HG03354 (cell line): ENCODE measurements around the gene PROSER3.
"Not testable (repeated sequence)": the region's sequence is repeated elsewhere in the genome, so short reads cannot be mapped to it uniquely, and the experiment has no call there.

ENCODE experiments used
- ATAC-seq: cut with Tn5 transposase; IDR thresholded peaks from one replicate; pipeline ENCODE4 v1.9.1; 2021; ENCODE audit warnings: mild to moderate bottlenecking; ENCODE audit not compliant: unreplicated experiment, poor library complexity, severe bottlenecking

PROSER3 gene

GRCh38 chr19:35721374-35721773 is 36.6 kb upstream of the PROSER3 start:
- no peak for ATAC-seq

- ATAC-seq: no peak
Measured at GRCh38 chr19:35722461-35722860, 35.5 kb upstream of the PROSER3 start.

- no peak for ATAC-seq
Measured at GRCh38 chr19:35722897-35723296, 35.1 kb upstream of the PROSER3 start.

- ATAC-seq: no peak
Measured at GRCh38 chr19:35723671-35724070, 34.3 kb upstream of the PROSER3 start.

- not testable (repeated sequence) for ATAC-seq
Measured at GRCh38 chr19:35724132-35724531, 33.8 kb upstream of the PROSER3 start.

- ATAC-seq: no peak
Measured at GRCh38 chr19:35724560-35724959, 33.4 kb upstream of the PROSER3 start.

- no peak for ATAC-seq
Measured at GRCh38 chr19:35725216-35725861, 32.6 kb upstream of the PROSER3 start.

- ATAC-seq: no peak
Measured at GRCh38 chr19:35727053-35727955, 30.7 kb upstream of the PROSER3 start.

GRCh38 chr19:35727956-35728706 is 29.8 kb upstream of the PROSER3 start:
- no peak for ATAC-seq

GRCh38 chr19:35729021-35729420 is 29.0 kb upstream of the PROSER3 start:
- ATAC-seq: no peak

- ATAC-seq: no peak
Measured at GRCh38 chr19:35729763-35730162, 28.2 kb upstream of the PROSER3 start.

GRCh38 chr19:35730326-35730725 is 27.6 kb upstream of the PROSER3 start:
- no peak for ATAC-seq

GRCh38 chr19:35731353-35731752 is 26.6 kb upstream of the PROSER3 start:
- no peak for ATAC-seq

- ATAC-seq: no peak
Measured at GRCh38 chr19:35731779-35732405, 26.1 kb upstream of the PROSER3 start.

- ATAC-seq: no peak
Measured at GRCh38 chr19:35732540-35733179, 25.3 kb upstream of the PROSER3 start.

GRCh38 chr19:35733180-35734125 is 24.5 kb upstream of the PROSER3 start:
- ATAC-seq: no peak

- no peak for ATAC-seq
Measured at GRCh38 chr19:35734273-35734672, 23.7 kb upstream of the PROSER3 start.

GRCh38 chr19:35734889-35735288 is 23.1 kb upstream of the PROSER3 start:
- ATAC-seq: no peak
